ENCODE data around the gene ITGAE. TPM values are rescaled to one million over a fixed set of nuclear protein-coding genes. Genes with fewer than 3 reads are reported as not detected.
"Not testable (repeated sequence)": the region's sequence is repeated elsewhere in the genome, so short reads cannot be mapped to it uniquely, and the experiment has no call there.

Gene ITGAE
- polyA plus RNA-seq, 2 of the 4 experiments (the other 2 are of a cell fraction), result 154 to 156 TPM

- no peak for TF ChIP-seq HMGXB4 (CRISPR knock-in tag; IDR thresholded peaks at IDR 0.05; ENCODE audit: borderline replicate concordance)
- TF ChIP-seq HEYL (CRISPR knock-in tag; IDR thresholded peaks at IDR 0.05), result no peak
- no peak for TF ChIP-seq RFX5 (IDR thresholded peaks at IDR 0.05)
- TF ChIP-seq MAX (IDR thresholded peaks at IDR 0.05), result no peak
Measured at GRCh38 chr17:3795390-3796102, 5.4 kb downstream of the ITGAE start (continued).

- Histone ChIP-seq H3K4me2 (peak overlapping the region; percentile 34), H3K27ac (peak overlapping the region; percentile 69 to 84), H3K9me3 (no peaks in the 10 kb centered on the region), H3K4me3 (no peak overlapping the region), H3K4me1 (peaks cover 41% of the 10 kb centered on the region)
- ChIA-PET CTCF (interaction anchor here (1.0 to 9.9 kb wide), 4 partner anchors 12 to 58 kb away, joined by 3 to 104 read pairs (median 4); no protein-coding TSS in a partner anchor), POLR2A (interaction anchor here (0.7 to 1.2 kb wide), 2 partner anchors 19 to 71 kb away, joined by 3 to 8 read pairs; partner anchors contain the start of gene HASPIN)
- WGBS (ENCODE audit: missing lambda C conversion rate), result 57% methylated on average over 26 of the region's 26 CpGs
- DNase-seq (ENCODE audit: low read depth in 1 of 2, low spot score in 1 of 2) (peak; percentile 60 to 66), ATAC-seq (peak; percentile 79 to 86), FAIRE-seq (no peak)
- no peak for TF ChIP-seq ZC3H11A (IDR thresholded peaks at IDR 0.05)
- no peak for TF ChIP-seq ZFP36 (IDR thresholded peaks at IDR 0.05; ENCODE audit: borderline replicate concordance, partially characterized antibody)
- no peak for TF ChIP-seq ZNF302 (CRISPR knock-in tag; IDR thresholded peaks at IDR 0.05)
- no peak for TF ChIP-seq PHF8 (IDR thresholded peaks at IDR 0.05; ENCODE audit: borderline replicate concordance, low read depth)
- no peak for TF ChIP-seq USF2 (IDR thresholded peaks at IDR 0.05)
- no peak for TF ChIP-seq BHLHE40 (IDR thresholded peaks at IDR 0.05; ENCODE audit: low read depth, low read length)
- TF ChIP-seq MAZ (IDR thresholded peaks at IDR 0.05; ENCODE audit: borderline replicate concordance, low read depth, low read length), result no peak
- peak in 1 of 2 experiments; percentile 13; a peak in 1 of 5 replicates for TF ChIP-seq JUN (IDR thresholded peaks at IDR 0.05)
- no peak for TF ChIP-seq CHD2 (IDR thresholded peaks at IDR 0.05; ENCODE audit: low read length, partially characterized antibody)
- TF ChIP-seq NFE2L2 (conservative IDR thresholded peaks at IDR 0.05; ENCODE audit: low read length), result no peak
- TF ChIP-seq CBX2 (IDR thresholded peaks at IDR 0.05; ENCODE audit: borderline replicate concordance, low read depth), result no peak
- TF ChIP-seq FOSL2 (IDR thresholded peaks at IDR 0.05), result no peak
- peak; percentile 41; the same call in 1 of the 2 replicates for TF ChIP-seq FOSL2 (CRISPR knock-in tag; IDR thresholded peaks at IDR 0.05)
- no peak for TF ChIP-seq PBX3 (IDR thresholded peaks at IDR 0.05)
- no peak for TF ChIP-seq POLR2A (IDR thresholded peaks at IDR 0.05; ENCODE audit: low read length)
- no peak for TF ChIP-seq FOXS1 (CRISPR knock-in tag; IDR thresholded peaks at IDR 0.05)
- 0 out of 2 replicates have a peak, but pooled peaks have one; percentile 28 for TF ChIP-seq MAX (IDR thresholded peaks at IDR 0.05)
- no peak for TF ChIP-seq KDM1A (IDR thresholded peaks at IDR 0.05; ENCODE audit: low read depth)
- TF ChIP-seq E2F6 (IDR thresholded peaks at IDR 0.05; ENCODE audit: borderline replicate concordance, low read depth), result no peak
- no peak for TF ChIP-seq CEBPB (IDR thresholded peaks at IDR 0.05)
- TF ChIP-seq ELK1 (IDR thresholded peaks at IDR 0.05; ENCODE audit: low read depth, low read length), result no peak
- TF ChIP-seq BCL3 (IDR thresholded peaks at IDR 0.05), result no peak
Measured at GRCh38 chr17:3794557-3795389, 6.2 kb downstream of the ITGAE start.

GRCh38 chr17:3794152-3794551 is 6.8 kb downstream of the ITGAE start:
- Histone ChIP-seq H3K27ac (peak overlapping the region; percentile 69 to 84), H3K4me2 (peak overlapping the region; percentile 34; the same call in 2 of the 3 replicates), H3K4me1 (peaks cover 40% of the 10 kb centered on the region)
- FAIRE-seq; ATAC-seq; DNase-seq (ENCODE audit: low read depth in 1 of 2, low spot score in 1 of 2); H3K4me3 ChIP-seq; H3K9me3 ChIP-seq: not testable (repeated sequence)
- CTCF ChIA-PET, result interaction anchor here (2.5 to 9.9 kb wide), 2 partner anchors 57 to 119 kb away, joined by 7 to 104 read pairs; no protein-coding TSS in a partner anchor
- POLR2A ChIA-PET, result interaction anchor here (0.7 kb wide), 1 partner anchor 20 kb away, joined by 8 read pairs; no protein-coding TSS in a partner anchor
- WGBS (ENCODE audit: missing lambda C conversion rate), result 88% methylated on average over 9 of the region's 9 CpGs

Measured in A549 (cell line).